ENCODE measurements around the gene SMIM28.
"Not testable (repeated sequence)": the region's sequence is repeated elsewhere in the genome, so short reads cannot be mapped to it uniquely, and the experiment has no call there.

Gene SMIM28

GRCh38 chr6:138377844-138378243 lies at the start of gene SMIM28:
Gene SMIM28 (plus strand): TSS chr6:138377905. CDS start chr6:138378073, 168 bp downstream.
- DNase-seq = no peak

- no peak for DNase-seq
These were observed 49.5 kb upstream of the SMIM28 start for GRCh38 chr6:138328210-138328609.

DNA sequence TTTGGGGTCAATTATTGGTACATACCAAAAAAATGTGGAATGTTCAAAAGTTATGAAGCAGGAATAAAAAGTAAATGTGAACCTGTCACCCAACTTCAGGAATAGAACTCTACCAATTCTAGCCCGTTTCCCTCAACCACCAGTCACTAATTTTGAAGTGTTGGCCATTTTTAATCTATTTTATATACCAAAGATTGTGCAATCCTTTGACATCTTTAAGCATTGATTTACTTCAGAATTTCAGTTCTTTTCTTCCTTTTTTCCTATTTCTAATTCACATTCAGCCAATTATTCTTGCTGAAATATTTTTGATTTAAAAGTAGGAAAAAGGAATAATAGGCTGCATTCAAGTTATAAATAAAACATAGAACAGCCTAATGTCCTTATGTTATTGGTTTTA lies 46.9 kb upstream of the SMIM28 start:
- DNase-seq = no peak

DNA sequence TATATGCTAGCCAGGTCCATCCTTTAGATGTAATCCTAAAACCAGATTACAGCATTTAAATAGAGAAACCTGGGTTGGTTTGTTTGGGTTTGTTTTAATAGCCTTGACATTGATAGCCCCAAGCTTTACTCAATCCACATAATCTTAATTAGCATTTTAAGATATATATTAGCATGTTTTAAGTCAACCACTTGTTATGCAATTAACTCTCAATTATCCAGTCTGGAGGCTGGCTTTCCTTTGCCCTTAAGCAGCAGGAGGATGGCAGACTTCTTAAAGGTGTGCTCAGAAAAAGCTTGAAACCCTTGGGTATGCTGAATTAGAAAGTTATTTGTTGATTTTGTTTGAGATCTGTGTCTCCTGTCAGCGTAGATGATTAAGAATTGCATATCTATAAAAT lies 46.3 kb upstream of the SMIM28 start:
- no peak for DNase-seq

- DNase-seq = no peak
These were observed 45.7 kb upstream of the SMIM28 start for GRCh38 chr6:138331984-138332383.

GRCh38 chr6:138334000-138334399 lies 43.7 kb upstream of the SMIM28 start:
- DNase-seq = no peak

DNA sequence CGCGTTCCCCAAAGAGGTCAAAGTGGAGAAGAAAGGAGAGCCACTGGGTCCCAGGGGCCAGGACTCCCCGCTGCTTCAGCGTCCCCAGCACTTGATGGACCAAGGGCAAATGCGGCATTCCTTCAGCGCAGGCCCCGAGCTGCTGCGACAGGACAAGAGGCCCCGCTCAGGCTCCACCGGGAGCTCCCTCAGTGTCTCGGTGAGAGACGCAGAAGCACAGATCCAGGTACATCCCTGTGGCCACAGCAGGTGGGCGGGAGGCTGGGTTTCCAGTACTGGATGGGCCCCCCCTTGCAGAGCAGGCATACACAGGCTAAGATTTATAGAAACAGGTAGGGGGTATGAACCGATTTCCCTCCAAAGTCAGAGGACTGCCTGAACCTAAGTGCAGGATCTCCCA lies 42.7 kb upstream of the SMIM28 start:
- no peak for DNase-seq

DNA sequence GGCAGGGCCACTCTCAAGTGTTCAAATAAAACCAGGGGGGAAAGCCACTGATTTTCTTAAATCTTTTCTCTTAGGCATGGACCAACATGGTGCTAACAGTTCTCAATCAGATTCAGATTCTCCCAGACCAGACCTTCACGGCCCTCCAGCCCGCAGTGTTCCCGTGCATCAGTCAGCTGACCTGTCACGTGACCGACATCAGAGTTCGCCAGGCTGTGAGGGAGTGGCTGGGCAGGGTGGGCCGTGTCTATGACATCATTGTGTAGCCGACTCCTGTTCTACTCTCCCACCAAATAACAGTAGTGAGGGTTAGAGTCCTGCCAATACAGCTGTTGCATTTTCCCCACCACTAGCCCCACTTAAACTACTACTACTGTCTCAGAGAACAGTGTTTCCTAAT lies 41.5 kb upstream of the SMIM28 start:
- DNase-seq = no peak

DNA sequence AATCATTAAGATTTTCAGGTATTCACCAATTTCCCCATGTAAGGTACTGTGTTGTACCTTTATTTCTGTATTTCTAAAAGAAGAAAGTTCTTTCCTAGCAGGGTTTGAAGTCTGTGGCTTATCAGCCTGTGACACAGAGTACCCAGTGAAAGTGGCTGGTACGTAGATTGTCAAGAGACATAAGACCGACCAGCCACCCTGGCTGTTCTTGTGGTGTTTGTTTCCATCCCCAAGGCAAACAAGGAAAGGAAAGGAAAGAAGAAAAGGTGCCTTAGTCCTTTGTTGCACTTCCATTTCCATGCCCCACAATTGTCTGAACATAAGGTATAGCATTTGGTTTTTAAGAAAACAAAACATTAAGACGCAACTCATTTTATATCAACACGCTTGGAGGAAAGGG lies 40.6 kb upstream of the SMIM28 start:
- DNase-seq = no peak

DNA sequence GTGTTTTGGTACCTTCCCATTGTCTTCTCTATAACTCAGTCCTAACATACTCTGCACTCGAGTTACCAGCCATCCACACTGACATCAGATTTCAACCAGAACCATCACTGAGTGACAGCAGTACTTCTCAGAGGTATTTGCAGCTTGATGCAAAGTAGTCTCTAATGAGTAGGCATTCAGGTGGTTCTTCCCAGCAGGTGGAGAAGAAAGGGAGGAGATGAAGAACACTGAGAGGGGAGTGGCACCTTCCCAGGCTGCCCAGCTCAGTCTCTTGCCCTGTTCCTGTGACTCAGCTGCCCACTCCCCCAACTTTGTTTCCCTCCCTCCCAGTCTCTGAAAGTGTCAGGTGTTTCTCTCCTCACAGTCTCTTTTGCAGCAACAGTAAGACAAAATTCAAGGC lies 38.7 kb upstream of the SMIM28 start:
- no peak for DNase-seq

- no peak for DNase-seq
These were observed 36.5 kb upstream of the SMIM28 start for GRCh38 chr6:138341176-138341575.

GRCh38 chr6:138343112-138343511 lies 34.6 kb upstream of the SMIM28 start:
- no peak for DNase-seq

- no peak for DNase-seq
These were observed 32.0 kb upstream of the SMIM28 start for GRCh38 chr6:138345565-138346285.

DNA sequence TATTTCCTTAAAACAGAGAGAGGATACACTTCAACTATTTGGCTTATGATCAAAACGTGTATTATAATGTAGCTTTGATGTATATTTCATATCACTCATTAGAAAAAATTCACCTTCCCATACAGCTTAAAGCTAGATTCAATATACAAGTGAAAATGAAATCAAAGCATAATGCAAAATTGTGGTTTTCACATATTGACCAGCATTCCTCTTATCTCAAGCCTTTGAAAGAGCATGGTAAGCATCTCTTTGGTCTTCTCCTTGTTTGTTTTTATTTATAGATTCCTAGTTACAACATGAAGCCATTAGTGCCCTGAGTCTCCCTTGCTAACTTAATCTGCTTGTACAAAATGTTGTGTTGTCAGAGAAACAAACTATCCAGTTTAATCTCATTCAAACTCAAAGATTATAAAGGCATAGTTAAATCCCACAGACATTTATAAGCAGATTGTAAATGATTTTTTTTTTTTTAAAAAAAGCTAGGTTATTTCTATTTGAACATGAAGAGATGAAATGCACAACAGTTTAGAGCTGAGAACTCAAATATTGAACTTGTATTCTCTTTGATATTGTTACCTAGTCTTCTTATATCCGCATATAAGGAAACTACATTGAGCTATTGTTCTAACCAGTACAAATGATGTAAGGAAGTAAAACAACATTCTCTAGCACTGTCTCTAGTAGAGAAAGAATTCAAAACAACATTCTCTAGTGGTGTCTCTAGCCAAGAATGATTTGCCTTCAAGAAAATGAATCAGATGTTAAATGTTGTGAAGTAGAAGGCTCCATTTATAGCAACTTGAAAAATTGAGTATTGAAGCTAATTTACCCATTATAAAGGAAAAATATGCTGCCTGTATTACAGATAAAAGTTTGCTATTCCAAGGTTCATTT lies 31.2 kb upstream of the SMIM28 start:
- DNase-seq = no peak

DNA sequence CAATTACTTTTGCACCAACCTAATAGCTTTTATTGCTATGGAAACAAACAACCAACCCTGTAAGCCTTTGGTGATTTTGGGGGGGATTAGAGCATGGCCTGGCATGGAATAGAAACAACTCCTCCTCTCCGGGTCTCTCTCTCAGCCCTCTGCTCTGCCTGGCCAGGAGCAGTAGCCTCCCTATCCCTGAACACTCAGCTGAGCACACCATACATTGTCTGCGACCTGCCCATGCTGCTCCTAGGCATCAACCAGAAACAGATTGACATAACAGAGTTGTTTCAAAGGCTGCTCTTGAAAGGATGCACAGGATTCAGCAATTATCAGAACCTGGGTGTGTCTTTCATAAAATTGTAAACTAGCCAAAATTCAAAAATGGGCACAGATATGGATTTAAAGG lies 29.8 kb upstream of the SMIM28 start:
- no peak for DNase-seq

- DNase-seq = no peak
These were observed 27.8 kb upstream of the SMIM28 start for GRCh38 chr6:138349891-138350290.

DNA sequence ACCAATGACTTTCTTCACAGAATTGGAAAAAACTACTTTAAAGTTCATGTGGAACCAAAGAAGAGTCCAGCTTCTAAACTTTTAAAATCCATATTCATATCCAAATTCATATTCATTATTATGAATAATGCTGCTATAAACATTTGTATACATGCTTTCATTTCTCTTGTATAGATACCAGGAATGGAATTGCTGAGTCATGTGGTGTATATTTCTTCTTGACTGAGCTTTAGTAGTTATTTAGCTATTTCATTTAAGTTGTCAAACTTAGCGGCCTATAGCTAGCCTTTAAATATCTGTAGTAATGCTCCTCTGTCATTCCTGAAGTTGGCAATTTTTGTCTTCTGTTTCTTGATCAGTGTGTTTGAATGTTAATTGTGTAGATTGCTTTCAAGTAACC lies 19.8 kb upstream of the SMIM28 start:
- no peak for DNase-seq

- DNase-seq = not testable (repeated sequence)
These were observed 9.0 kb upstream of the SMIM28 start for GRCh38 chr6:138368684-138369083.

DNA sequence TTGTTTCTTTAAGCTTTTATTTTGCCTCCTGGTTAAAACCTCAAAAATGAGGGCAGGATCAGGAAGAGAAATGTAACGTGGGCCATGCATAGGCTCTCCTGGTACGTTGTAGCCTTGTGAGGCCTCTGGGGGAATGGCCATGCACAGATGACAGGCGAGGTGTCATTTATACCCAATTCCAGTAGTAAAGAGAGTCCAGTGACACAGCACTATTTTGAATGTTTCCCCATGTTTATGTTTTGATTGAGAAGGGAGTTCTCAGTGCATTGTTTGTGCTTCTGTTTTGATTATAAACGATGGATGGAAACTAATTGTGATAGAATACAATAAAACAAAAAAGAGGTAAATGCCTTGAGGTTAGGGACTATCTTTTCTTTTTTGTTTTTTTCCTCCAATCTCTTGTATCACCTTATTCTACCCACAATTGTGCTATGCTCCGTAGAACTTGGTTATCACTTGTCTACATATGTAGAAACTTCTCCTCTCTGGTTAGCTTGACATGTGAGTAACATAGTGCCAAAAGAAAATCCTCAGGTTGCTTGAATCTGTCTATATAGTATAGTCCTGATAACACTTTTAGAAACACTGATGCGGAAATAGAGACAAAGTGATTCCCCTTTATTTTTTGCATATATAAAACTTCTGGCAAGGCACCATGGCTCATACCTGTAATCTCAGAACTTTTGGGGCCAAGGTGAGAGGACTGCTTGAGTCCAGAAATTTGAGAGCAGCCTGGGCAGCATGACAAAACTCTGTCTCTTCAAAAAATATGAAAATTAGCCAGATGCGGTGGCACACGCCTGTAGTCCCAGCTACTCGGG lies 6.9 kb upstream of the SMIM28 start:
- no peak for DNase-seq

GRCh38 chr6:138371452-138371711 lies 6.3 kb upstream of the SMIM28 start:
- DNase-seq = peak; percentile 20

- DNase-seq = peak; percentile 21
These were observed 6.0 kb upstream of the SMIM28 start for GRCh38 chr6:138371720-138372119.

DNA sequence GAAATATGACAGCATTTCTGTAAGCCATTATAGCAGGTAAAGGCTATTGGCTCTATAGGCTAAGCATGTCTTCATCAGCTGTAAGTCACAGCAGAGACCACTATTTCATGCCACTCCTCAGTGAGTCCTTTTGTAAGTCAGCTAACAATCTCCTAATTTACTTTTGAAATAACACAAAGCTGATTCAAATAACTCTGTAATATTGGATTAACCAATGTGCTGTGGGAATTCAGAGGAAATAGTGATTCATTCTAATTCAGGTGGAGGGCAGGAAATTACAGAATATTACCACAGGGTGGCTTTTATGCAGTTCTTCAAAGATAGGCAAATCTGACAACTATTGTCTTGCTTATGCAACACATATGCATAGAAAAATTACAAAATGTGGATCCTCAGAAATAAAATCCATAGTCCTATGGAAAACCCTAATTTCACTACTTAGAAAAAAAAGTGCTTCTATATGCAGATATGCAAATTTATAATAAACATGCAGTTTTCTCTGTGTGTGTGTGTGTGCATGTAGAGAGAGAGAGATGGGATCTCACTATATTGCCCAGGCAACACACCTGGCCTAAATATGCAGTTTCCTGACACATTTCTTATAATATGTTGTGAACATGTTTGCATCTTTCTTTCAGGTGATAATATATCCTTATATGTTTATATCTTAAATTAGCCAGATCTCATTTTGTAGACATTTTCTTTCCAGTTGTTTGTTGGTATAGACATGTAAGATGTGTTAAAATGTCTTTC lies 4.8 kb upstream of the SMIM28 start:
- DNase-seq = no peak

- DNase-seq = no peak
These were observed 3.5 kb upstream of the SMIM28 start for GRCh38 chr6:138374230-138374629.
